DMS 273 (cell line): ENCODE results near the gene CSHL1.
A peak's percentile ranks its signal among the peaks of the same experiment; 100 is the strongest.
"Not testable (repeated sequence)": the region's sequence is repeated elsewhere in the genome, so short reads cannot be mapped to it uniquely, and the experiment has no call there.

Experiments used
- DNase-seq: peaks from one replicate; lab custom pipeline; 2025; ENCODE audit not compliant: unreplicated experiment; lab: John Stamatoyannopoulos, UW

The CSHL1 gene

DNA sequence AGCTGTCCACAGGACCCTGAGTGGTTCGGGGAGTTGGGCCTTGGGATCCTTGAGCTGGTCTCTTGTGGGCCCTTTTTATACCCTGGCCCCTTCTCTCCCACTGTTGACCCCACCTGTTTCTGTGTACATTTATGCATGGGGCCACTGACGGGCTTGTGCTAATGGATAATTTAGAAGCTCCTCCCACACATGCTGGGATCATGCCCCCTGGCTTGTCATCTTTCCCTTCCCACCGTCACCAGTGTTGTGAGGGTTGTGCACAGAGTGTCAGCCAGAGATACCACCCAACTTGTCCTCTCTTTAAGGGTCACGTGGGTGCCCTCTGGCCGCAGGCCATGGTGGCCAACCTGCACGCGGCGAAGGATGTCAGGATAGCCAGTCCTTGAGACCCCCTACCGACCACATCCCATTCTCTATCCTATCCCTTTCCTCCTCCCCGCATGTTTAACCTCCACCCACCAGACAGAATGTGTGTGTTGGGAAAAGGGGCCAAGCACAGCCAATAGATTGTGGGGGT, 7.8 kb upstream of the CSHL1 start, which contains the start of gene GH1:
Gene GH1 (minus strand): TSS at position 51 of the 517 bp plus-strand sequence. CDS start 63 bp downstream, outside the sequence.
- DNase-seq: not testable (repeated sequence)

GRCh38 chr17:63918305-63918704, 7.2 kb upstream of the CSHL1 start:
- peak; percentile 17 for DNase-seq

GRCh38 chr17:63917646-63918045, 6.6 kb upstream of the CSHL1 start:
- DNase-seq: no peak

DNA sequence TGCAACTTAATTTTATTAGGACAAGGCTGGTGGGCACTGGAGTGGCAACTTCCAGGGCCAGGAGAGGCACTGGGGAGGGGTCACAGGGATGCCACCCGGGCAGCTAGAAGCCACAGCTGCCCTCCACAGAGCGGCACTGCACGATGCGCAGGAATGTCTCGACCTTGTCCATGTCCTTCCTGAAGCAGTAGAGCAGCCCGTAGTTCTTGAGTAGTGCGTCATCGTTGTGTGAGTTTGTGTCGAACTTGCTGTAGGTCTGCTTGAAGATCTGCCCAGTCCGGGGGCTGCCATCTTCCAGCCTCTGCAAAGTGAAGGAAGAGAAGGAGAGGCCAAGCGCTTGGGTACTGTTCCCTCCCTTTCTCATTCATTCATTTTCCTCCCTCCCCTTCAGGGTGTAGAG, 6.1 kb upstream of the CSHL1 start:
- not testable (repeated sequence) for DNase-seq

DNA sequence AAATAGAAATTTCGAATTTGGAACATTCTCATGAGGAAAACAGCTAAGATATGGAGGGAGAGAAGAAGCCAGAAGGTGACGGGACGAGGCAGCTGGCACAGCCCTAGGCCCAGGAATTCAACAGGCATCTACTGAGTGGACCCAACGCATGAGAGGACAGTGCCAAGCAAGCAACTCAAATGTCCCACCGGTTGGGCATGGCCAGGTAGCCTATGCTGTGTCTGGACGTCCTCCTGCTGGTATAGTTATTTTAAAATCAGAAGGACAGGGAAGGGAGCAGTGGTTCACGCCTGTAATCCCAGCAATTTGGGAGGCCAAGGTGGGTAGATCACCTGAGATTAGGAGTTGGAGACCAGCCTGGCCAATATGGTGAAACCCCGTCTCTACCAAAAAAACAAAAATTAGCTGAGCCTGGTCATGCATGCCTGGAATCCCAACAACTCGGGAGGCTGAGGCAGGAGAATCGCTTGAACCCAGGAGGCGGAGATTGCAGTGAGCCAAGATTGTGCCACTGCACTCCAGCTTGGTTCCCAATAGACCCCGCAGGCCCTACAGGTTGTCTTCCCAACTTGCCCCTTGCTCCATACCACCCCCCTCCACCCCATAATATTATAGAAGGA, 5.6 kb upstream of the CSHL1 start:
- DNase-seq: no peak

DNA sequence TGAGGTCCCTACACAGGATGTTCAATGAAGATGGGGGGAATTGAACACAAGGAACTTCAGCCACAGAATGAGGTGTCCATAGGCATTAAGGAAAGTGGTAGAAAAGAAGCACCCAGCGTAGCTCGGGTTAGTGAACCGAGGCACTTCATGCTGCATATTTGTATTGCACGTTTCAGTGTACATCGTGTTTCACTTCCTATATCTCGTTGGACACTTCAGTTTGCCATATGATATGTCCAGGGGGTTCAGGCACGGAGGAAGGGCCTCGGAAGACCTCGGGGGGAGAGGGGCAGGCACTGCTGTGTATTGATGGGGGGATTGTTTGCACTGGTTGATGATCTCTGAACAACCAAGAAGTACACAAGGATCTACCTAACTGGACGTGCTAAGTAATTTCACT, 4.7 kb upstream of the CSHL1 start:
- DNase-seq: not testable (repeated sequence)

- no peak for DNase-seq
Measured at GRCh38 chr17:63914471-63914870, 3.4 kb upstream of the CSHL1 start.

DNA sequence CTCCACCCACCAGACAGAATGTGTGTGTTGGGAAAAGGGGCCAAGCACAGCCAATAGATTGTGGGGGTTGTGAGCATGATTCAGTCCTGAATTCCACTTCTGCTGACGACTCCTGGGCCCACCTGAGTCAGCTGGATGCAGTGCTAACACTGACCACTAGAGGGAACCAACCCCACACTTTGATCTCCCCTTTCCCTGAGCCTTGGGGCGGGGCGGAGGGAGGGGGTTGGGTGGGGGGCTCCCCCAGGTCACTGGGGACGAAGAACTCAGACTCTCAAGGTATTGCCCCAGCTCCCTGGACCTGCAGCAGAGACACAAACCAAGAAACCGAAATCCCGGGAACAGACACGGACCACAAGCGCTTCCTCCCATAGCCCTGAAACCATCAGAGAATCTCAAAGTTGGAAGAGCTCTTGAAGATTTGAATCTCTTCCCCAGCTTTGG, 621 bp upstream of the CSHL1 start:
- DNase-seq: peak; percentile 66

DNA sequence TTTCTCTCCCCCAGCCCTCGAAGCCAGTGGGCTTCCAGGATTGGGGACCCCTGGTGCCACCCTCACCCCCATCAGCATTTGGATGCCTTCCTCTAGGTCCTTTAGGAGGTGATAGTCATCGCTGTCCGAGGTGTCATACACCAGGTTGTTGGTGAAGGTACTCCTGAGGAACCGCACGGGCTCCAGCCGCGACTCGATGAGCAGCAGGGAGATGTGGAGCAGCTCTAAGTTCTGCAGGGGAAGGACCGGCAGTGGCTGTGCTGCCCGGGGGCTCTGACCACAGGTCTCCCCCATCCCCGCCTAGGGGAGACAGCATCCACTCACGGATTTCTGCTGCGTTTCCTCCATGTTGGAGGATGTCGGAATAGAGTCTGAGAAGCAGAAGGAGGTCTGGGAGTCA, 962 bp downstream of the CSHL1 start:
- DNase-seq: no peak

DNA sequence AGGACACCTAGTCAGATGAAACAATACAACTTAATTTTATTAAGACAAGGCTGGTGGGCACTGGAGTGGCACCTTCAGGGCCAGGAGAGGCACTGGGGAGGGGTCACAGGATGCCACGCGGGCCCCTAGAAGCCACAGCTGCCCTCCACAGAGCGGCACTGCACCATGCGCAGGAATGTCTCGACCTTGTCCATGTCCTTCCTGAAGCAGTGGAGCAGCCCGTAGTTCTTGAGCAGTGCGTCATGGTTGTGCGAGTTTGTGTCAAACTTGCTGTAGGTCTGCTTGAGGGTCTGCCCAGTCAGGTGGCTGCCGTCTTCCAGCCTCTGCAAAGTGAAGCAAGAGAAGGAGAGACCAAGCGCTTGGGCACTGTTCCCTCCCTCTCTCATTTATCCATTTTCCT, 1.5 kb downstream of the CSHL1 start:
- DNase-seq: not testable (repeated sequence)

DNA sequence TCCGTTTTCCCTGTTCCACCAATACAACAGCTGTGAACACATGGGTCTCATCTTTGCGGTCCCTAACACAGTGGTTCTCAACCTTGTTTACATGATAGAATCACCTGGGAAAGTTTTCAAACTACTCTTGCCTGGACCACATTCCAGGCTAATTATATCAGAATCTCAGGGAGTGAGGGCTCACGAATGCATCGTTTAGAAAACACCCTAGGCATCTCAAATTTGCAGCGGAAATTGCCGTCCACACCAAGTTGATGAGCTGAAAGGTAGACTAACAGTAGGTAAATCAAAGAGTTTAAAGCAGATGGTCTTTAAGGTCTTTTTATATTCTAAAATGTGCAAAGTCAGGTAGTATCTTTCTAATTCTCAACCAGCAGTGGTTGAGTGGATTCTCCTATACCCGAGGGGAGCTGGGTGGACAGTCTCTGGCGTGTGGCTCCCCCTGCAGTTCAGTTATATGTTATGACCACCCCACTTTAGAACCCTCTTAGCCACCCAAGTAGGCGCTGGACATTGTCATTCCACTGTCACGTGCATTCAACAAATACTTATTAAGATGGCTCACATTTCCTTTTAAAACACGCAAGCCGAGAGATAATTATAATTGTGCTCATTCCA, 3.8 kb downstream of the CSHL1 start:
- DNase-seq: peak; percentile 69

- DNase-seq: not testable (repeated sequence)
Measured at GRCh38 chr17:63904796-63905195, 6.3 kb downstream of the CSHL1 start.

GRCh38 chr17:63903787-63904201, 7.3 kb downstream of the CSHL1 start:
- peak; percentile 31 for DNase-seq

DNA sequence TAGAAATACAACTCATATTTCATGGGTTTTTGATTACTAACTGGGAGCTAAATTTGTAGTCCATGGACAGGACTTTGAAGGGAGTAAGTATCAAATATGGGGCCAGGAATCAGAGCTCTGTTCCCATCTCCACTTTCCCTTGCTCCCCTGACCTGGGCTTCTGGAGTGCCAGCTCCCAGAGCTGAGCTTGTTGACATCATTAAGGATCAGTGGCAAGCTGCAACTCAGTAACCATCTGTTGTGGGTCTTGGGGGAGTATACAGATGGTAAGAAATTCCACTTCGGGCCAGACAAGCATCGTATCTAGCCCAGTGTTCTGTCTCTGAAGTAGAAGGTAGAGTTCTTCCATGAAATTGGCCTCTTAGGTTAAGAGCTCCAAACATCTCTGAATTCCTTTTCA, 9.1 kb downstream of the CSHL1 start:
- peak; percentile 94 for DNase-seq

DNA sequence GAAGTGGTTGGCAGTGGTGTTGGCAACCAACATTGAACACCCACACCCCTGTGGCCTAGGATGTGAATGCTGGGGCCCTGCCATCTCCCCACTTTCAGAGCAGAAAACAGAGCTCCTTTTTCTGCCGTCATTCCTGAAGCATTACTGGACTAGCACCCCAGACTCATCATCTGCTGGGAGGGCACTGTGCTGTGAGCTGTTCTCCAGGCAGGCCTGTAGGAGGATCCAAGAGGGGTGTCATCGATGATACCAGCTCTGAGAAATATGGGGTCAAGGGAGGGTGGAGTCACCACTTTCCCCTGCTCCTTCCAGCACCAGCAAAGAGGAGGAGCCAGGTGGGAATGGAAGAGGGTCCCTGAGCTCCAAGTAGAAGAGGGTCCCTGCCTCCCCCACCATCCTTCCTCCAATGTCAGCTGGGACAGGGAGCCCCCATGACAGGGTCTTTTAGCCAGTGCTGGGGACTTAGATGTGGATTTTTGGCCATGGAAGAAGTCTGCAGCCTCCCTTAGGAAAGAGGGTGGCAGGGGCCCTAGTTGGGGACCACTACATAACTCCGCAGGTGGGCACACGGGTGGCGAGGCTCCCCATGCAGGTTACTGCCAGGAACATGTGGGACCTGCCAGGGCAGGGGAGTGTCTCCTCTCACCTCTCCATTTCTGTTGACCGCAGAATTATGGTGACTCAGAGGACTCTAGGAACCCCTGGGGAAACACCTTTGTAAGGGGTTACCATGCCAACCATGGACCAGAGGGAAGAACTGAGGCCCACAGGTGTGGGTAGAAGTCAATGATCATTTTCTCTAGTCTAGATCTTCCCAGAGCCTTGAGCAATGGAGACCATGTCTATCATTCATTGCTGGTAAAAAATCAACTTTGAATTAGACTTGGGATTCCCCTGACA, 11.9 kb downstream of the CSHL1 start:
- not testable (repeated sequence) for DNase-seq

DNA sequence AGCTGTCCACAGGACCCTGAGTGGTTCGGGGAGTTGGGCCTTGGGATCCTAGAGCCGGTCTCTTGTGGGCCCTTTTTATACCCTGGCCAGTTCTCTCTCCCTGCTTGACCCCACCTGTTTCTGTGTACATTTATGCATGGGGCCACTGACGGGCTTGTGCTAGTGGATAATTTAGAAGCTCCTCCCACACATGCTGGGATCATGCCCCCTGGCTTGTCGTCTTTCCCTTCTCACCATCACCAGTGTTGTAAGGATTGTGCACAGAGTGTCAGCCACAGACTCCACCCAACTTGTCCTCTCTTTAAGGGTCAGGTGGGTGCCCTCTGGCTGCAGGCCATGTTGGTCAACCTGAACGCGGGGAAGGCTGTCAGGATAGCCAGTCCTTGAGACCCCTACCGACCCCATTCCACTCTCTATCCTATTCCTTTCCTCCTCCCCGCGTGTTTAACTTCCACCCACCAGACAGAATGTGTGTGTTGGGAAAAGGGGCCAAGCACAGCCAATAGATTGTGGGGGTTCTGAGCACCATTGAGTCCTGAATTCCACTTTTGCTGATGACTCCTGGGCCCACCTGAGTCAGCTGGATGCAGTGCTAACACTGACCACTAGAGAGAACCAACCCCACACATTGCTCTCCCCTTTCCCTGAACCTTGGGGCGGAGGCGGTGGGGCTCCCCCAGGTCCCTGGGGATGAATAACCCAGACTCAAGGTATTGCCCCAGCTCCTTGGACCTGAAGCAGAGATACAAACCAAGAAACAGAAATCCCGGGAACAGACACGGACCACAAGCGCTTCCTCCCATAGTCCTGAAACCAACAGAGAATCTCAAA, 14.3 kb downstream of the CSHL1 start, which contains the start of gene CSH1:
Gene CSH1 (minus strand): TSS at position 51 of the 831 bp plus-strand sequence. CDS start 63 bp downstream, outside the sequence.
- not testable (repeated sequence) for DNase-seq

DNA sequence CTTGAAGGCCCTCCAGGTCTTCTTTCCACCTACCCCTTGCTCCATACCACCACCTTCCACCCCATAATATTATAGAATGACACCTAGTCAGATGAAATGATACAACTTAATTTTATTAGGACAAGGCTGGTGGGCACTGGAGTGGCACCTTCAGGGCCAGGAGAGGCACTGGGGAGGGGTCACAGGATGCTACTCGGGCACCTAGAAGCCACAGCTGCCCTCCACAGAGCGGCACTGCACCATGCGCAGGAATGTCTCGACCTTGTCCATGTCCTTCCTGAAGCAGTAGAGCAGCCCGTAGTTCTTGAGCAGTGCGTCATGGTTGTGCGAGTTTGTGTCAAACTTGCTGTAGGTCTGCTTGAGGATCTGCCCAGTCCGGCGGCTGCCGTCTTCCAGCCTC, 16.2 kb downstream of the CSHL1 start:
- not testable (repeated sequence) for DNase-seq

- not testable (repeated sequence) for DNase-seq
Measured at GRCh38 chr17:63894021-63894420, 17.0 kb downstream of the CSHL1 start.

DNA sequence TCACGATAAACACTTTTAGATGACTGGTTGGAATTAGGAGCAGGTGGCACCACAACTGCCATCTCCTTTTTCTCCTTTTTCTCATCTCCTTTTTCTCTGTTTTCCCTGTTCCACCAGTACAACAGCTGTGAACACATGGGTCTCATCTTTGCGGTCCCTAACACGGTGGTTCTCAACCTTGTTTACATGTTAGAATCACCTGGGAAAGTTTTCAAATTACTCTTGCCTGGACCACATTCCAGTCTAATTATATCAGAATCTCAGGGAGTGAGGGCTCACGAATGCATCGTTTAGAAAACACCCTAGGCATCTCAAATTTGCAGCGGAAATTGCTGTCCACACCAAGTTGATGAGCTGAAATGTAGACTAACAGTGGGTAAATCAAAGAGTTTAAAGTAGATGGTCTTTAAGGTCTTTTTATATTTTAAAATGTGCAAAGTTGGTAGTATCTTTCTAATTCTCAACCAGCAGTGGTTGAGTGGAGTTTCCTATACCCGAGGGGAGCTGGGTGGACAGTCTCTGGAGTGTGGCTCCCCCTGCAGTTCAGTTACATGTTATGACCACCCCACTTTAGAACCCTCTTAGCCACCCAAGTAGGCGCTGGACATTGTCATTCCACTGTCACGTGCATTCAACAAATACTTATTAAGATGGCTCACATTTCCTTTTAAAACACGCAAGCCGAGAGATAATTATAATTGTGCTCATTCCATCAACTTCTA, 18.6 kb downstream of the CSHL1 start:
- not testable (repeated sequence) for DNase-seq
